Right lobe of liver (tissue), 4 donors: Measurements from ENCODE around the gene FCHO1.

Experiments
- POLR2A ChIP-seq: fragments of 450-650 bp; IDR thresholded peaks from one replicate; pipeline ENCODE4 v1.6.1; 2017; ENCODE audit warnings: antibody characterized with exemption, mild to moderate bottlenecking
- TF ChIP-seq, protein P1 (sequence below), 4 donors: fragments of 200-600 bp in 3 of 4; fragments of 450-650 bp in 1 of 4; IDR thresholded peaks; one replicate each; pipeline versions ENCODE4 v1.5.1 to v1.8.0; 2016 to 2022; ENCODE audit warnings: antibody characterized with exemption in 4 of 4, mild to moderate bottlenecking in 2 of 4
- donor health status: DM: no; HTN: no; CAD: no.
- donor health status: DM: no; HTN: no; CAD: no.
- donor health status: DM: no; HTN: yes; CAD: no.

GRCh38 chr19:17766543-17767131 lies 15.4 kb downstream of the FCHO1 start:
- TF ChIP-seq, protein P1, sequence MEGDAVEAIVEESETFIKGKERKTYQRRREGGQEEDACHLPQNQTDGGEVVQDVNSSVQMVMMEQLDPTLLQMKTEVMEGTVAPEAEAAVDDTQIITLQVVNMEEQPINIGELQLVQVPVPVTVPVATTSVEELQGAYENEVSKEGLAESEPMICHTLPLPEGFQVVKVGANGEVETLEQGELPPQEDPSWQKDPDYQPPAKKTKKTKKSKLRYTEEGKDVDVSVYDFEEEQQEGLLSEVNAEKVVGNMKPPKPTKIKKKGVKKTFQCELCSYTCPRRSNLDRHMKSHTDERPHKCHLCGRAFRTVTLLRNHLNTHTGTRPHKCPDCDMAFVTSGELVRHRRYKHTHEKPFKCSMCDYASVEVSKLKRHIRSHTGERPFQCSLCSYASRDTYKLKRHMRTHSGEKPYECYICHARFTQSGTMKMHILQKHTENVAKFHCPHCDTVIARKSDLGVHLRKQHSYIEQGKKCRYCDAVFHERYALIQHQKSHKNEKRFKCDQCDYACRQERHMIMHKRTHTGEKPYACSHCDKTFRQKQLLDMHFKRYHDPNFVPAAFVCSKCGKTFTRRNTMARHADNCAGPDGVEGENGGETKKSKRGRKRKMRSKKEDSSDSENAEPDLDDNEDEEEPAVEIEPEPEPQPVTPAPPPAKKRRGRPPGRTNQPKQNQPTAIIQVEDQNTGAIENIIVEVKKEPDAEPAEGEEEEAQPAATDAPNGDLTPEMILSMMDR (IDR thresholded peaks at IDR 0.05): peak; percentile 61 to 85 (median 72)
- no peak for TF ChIP-seq POLR2A
